NCI-H146 (cell line): ENCODE results near the gene HES4.

ENCODE experiments used
- DNase-seq: peaks from one replicate; lab custom pipeline; 2025; lab: John Stamatoyannopoulos, UW

Gene HES4

DNA sequence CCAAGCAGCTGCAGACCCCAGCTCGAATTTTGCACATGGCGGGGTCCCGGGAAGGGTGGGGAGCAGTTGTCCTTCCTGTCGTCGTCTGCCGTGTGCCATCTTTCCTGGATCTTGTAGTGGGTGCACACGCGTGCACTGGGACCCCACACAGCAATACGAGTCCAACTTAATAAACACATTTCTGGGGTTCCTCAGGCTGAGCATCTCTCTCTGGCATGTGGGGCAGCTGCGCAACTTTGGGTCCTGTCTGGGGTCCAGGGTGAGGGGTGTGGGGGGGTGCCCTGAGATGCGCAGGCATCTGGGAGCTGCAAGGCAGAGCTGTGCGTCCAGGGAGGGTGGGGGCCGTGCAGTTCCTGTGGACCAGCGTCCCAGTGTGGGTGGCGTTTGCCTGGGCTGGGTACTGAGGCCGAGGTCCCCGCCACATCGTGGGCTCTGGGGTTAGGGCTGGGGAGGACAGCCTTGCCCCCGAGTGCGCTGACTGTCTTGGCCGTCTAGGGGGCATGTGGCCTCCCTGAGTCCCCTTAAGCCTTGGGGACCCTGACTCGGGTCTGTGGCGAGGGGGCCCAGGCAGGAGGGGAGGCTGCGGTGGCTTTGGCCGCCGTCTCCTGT, 34.3 kb downstream of the HES4 start:
- no peak for DNase-seq

DNA sequence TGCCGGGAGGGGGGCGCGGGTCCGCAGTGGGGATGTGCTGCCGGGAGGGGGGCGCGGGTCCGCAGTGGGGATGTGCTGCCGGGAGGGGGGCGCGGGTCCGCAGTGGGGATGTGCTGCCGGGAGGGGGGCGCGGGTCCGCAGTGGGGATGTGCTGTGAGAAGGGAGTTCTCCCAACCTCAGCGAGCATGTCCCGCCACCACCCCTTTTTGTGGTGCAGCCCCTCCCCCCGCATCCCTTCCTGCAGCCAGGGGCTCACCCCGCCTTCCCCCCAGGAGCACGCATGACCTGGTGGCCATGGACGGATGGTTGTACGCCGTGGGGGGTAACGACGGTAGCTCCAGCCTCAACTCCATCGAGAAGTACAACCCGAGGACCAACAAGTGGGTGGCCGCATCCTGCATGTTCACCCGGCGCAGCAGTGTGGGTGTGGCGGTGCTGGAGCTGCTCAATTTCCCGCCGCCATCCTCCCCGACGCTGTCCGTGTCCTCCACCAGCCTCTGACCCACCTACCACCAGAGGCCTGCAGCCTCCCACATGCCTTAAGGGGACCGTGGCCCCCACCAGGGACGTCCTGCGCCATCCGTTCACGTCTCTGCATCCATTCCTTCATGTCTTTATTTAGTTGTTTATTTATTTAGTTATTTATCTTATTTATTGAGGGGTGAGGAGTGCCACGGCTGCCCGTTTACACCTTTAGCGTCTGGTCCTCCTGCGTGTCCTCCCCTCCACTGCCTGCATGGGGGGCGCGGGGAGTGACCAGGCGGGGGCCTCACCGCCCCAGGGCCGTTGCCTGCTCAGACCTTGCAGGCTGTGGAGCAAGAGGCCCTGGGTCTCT, 35.0 kb downstream of the HES4 start:
- no peak for DNase-seq

DNA sequence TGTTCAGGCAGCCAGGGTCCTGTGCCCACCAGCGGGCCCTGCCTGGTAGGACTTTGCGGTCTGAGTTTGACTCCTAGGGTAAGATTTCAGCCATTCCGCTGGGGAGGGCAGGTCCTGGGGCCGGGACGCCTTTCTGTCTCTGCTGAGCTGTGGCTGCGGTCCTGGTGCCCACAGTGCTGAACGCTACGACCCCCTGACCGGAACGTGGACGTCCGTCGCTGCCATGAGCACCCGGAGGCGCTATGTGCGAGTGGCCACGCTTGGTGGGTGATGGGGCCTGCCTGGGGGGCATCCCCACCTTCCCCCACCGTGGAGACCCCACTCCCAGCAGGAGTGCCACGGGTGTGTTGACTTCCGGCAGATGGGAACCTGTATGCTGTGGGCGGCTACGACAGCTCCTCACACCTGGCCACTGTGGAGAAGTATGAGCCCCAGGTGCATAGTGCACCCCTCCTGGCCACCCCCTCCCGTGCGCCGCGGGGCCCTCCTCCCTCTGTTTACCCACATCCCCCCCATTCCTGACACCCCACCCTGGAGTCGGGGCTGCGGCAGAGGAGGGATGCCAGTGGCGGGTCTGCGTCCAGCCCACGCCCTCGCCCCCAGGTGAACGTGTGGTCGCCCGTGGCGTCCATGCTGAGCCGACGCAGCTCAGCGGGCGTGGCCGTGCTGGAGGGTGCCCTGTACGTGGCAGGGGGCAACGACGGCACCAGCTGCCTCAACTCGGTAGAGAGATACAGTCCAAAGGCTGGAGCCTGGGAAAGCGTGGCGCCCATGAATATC, 36.0 kb downstream of the HES4 start:
- DNase-seq = no peak

DNA sequence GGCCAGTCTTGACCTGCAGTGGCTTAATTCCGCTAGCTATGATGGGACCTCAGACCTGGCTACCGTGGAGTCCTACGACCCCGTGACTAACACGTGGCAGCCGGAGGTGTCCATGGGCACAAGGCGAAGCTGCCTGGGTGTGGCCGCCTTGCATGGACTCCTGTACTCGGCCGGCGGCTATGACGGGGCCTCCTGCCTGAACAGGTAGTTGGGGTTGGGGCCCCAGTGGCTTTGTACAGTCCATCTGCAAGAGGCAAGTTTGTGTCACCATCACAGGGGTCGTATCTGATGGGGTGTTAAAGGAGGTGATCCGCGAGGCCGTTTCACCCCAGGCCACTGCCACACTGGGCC, 36.6 kb downstream of the HES4 start:
- no peak for DNase-seq

DNA sequence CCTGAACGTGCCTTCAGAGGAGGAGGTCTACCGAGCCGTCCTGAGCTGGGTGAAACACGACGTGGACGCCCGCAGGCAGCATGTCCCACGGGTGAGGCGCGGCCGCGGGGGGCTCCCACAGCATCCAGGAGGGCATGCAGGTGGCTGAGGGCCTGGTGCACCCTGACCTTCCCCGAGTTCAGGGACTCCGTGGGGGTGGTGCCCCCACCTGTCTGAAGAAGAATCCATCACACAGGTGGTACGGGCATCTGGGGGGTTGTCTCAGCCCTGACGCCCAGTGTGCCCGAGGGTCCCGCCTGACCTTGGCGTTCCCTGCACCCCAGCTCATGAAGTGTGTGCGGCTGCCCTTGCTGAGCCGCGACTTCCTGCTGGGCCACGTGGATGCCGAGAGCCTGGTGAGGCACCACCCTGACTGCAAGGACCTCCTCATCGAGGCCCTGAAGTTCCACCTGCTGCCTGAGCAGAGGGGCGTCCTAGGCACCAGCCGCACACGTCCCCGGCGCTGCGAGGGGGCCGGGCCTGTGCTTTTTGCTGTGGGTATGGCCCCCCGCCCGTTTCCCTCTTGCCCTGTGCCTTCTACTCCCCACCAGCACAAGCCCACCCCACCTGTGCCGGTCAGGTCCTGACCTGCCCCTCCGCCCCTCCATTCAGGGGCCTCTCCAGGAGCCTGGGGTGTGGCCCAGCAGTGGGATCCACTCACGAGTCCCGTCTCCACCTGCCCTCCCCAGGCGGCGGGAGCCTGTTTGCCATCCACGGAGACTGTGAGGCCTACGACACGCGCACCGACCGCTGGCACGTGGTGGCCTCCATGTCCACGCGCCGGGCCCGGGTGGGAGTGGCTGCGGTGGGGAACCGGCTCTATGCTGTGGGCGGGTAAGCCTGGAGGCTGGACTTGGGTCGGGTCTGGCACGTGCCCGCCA, 37.3 kb downstream of the HES4 start:
- no peak for DNase-seq

DNA sequence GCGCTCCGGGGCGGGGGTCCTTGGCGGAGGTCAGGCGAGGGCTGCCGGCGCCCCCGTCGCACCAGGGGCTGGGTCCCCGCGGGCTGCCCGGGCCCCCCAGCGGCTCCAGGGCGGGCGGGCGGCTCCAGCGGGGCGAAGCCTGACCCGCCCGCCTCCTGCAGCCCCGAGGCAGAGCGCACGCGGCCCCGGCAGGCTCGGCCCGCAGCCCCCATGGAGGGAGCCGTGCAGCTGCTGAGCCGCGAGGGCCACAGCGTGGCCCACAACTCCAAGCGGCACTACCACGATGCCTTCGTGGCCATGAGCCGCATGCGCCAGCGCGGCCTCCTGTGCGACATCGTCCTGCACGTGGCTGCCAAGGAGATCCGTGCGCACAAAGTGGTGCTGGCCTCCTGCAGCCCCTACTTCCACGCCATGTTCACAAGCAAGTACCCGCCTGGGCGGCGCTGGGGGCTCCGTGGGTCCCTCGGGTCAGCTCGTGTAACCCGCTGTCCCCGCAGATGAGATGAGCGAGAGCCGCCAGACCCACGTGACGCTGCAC, 38.7 kb downstream of the HES4 start:
- no peak for DNase-seq

DNA sequence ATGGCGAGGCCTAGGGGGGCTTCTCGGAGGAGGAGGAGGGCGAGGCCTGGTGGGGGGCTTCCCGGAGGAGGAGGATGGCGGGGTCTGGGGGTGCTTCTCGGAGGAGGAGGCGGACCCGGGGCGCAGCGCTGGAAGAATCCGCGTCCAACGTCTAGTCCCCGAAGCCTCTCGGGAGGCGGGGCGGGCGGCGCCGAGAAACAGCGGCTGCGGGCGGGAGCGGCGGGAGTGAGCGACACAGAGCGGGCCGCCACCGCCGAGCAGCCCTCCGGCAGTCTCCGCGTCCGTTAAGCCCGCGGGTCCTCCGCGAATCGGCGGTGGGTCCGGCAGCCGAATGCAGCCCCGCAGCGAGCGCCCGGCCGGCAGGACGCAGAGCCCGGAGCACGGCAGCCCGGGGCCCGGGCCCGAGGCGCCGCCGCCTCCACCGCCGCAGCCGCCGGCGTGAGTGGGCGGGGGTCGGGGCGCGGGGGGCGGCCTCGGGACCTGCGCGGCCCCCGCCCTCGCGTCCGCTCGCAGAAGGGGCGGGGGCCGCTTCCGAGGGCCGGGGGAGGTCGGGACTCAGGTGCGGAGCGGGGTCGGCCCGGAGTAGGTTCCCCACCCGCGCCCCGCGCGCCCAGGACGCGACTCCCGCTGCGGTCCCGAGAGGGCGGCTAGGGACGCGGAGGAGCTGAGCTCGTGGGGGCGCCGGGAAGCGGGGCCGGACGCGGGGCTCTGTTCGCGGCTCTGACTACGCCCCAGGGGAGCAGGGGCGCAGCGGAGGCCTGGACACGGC, 39.4 kb downstream of the HES4 start, which contains the start of gene KLHL17:
KLHL17 (plus strand) TSS at position 222 of the 769 bp plus-strand sequence; CDS start at position 332, 110 bp downstream.
- peak; percentile 47 for DNase-seq

DNA sequence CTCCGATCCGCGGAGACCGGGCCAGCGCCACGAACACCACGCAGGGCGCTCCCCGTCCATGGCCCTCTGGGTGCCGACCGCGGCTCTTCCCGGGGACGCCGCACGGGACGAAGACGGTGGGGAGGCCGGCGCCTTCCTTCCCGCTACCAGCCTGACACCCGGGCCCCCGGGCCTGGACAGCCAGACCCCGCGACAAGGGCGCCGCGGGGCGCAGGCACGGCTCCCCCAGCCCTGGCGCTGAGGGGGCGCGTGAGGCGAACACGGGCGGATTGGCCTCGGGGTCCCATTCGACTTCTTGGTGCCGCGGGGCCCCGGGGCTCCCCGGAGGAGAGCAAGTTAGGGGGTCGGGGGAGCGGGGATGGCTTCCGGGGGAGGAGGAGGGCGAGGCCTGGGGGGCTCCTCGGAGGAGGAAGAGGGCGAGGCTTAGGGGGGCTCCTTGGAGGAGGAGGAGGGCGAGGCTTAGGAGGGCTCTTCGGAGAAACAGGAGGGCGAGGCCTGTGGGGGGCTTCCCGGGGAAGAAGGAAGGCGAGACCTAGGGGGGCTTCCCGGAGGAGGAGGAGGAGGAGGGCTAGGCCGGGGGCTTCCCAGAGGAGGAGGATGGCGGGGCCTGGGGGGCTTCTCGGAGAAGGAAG, 40.0 kb downstream of the HES4 start:
- no peak for DNase-seq

DNA sequence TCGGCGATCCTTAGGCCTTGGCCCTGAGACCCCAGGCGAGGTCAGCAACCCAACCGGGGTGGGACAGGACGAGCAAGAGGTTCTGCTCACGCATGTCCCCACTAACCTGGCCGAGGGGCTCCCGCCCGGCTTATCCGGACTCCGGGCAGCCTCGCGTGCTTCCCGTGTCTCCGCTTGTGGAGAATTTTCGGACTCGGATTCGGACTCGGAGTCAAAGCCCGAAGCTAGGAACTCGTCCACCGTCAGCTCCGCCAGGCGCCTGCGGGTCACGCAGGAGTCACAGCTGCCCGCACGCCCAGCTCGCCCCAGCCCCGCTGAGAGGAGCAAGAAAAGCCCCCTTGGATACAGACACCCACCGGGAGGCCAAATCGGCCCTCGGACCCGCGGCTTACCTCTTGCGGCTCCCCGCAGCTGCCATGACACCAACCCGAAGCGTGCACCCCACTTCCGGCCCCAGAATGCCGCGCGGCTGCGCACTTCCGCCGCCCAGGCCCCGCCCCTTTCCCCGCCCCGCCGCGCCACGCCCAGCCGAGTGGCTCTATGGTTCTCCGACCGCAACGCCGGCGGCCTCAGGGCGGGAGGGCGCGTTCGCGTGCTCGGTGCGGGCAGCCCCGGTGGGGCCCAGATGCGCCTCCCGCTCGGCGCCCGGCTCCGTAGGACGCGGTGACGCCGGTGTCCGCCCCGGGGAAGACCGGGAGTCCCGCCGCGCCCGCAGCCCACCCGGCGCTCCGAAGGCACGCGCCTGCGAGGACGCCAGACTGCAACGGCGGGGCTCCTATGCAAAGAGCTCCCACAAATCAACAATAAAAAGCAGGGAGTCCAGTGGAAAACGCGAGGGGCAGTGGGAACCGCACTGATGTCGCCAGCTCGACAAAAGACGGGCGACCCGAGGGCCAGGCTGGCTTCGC, 40.8 kb downstream of the HES4 start, which contains the start of gene NOC2L:
NOC2L (minus strand) TSS at position 434 of the 908 bp plus-strand sequence; CDS start at position 418, 16 bp downstream.
- DNase-seq = peak; percentile 73

DNA sequence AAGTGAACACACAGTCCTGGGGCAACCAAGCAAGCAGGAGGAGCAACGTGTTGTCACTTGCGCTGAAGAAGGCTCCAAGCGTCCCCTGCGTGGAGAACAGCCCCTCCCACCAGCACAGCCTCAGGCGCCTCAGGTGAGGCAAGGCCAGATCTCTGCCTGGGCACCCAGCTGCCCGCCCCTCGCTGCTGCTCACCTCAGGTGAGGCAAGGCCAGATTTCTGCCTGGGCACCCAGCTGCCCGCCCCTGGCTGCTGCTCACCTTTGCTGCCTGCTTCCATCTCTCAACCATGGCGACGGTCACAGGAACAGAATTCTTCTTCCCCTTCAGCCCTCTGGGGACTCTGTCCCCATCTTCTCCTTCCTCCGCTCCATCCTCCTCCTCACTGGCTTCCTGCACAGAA, 43.3 kb downstream of the HES4 start:
- DNase-seq = no peak

DNA sequence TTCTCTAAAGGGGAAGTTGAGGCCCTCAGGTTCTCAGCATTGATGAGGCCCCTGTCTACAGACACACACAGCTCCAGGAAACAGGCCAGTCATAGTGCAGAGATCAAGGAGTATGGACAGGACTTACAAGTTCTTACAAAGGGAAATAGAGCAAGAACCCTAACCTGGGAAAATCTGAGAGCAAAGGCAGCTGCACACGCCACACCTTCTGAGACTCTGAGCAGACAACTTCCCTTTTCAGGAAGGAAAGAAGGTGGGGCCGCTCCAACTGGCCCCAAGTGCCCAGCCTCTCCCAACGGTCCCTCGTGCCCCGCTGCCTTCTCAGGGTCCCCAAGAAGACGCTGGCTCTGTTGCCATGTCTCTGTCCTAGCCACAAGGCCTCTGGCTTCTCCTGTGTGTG, 44.4 kb downstream of the HES4 start:
- DNase-seq = no peak

DNA sequence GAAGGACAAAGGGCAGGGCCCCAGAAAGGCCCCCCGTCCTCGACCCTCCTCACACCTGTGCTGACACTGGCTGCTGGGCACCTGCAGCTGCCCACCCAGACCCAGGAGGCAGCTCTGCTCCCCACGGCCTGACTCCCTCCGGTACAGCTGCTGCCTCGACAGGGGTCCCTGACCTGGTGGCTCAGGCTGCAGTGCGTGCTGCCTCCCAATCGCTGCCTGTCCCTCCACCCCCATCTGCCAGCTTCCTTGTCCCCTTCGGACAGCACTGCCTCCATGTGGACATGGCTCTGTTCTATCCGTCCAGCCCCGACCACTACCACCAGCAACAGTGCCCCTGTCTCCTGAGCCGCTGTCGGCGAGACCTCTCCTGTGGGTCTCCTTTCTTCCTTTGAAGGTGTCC, 45.0 kb downstream of the HES4 start:
- no peak for DNase-seq

DNA sequence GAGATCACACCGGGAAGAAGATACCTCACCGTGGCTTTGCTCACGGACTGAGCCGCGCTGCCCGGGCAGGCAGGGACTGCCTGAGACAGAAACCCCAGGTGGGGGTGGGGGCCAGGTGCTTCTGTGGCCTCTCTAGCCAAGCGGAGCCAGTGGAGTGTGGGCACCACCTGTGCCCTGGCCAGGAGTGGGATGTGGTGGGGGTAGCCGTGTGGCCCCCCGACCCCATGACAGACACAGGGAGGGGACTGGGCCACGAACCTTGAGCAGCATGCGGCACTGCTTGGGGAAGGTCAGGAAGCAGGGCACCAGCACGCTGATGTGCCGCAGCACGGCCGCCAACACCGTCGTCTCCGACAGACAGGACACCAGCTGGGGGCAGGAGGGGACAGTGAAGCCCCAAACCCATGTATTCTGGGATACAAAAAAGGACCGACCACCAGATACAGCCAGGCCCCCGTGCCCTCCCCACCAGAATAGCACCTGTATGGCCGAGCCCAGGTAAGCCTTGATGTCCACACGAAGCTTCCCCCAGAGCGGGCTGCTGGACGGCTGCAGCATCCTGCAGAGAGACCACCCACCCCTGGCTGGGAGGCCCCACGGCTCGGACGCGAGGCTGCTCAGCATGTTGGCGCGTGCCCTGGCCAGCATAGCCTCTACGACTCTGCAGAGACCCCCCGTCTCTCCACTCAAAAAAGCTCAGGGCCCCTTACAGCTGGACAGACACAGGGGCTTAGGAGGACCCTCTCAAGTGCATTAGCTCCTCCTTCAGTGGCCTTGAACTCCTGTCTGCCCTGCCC, 46.2 kb downstream of the HES4 start:
- DNase-seq = no peak

DNA sequence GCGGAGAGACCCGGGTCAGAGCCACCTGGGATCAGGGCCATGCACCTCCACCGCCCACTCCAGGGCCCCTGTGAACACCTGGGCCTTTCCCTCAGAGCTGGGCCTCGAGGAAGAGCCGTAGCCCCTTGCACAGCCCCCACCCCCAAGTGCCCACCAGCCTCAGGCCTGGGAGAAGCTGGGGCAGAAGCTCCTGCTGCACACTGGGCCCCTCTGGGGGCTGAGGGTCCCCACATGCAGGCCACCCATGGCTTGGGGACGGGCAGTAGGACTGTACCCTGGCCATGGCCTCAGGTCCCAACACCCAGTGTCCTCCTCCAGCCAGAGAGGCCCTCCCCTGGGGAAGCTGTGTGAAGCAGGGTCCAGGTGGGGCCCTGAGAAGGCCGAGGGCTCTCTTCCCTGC, 47.3 kb downstream of the HES4 start:
- DNase-seq = no peak

DNA sequence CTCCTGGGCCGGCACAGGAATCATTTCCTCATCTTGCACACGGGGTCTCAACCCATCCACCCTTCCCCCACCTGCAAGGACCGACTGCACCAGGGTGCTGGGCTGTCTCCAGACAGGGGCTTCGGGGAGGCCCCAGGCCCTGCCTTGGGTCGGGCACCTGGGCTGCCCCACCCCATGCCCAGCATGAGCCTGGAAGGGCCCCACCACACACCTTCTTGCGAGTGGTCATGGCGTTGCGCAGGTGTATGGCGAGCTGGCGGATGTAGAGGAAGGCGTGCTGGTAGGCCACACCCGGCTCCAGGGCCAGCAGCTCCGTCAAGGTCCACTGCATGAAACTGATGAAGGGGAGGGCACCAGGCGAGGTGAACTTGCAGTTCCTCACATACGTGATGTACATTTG, 47.7 kb downstream of the HES4 start:
- no peak for DNase-seq

DNA sequence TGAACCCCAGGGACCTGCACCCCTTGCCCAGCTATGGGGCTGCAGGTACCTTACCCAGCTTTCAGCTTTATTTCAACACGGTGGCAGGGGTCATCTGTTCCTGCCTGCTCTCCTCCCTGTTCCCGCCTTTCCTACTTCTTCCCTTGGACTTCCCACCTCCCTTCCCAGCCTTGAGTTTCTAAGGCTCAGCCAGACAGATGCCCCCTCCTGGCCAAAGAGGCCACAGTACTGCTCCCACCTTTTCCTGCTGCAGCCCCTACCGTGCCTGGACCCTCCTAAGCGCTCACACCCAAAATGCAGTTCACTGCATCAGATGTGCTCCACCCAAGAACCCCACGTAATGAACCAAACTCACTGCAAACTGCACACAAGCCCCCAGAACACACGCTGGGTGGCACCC, 48.5 kb downstream of the HES4 start:
- DNase-seq = no peak

DNA sequence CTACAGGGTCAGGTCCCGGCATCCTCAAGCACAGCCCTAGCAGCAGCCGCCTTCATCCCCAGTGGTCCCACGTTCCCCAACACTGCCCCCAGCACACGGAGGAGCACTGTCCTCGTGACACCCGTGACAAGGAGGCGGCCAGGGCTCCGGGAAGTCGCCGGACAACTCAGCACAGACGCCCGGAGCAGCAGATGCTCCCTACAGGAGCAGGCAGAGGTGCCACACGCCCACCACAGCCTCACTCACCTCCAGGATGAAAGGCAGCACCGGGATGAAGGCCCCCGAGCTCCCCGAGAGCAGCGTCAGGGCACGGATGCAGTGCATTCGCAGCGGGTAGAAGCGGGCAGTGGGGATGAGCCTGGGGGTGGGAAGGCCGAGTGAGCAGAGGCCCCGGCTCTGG, 49.0 kb downstream of the HES4 start:
- DNase-seq = no peak

DNA sequence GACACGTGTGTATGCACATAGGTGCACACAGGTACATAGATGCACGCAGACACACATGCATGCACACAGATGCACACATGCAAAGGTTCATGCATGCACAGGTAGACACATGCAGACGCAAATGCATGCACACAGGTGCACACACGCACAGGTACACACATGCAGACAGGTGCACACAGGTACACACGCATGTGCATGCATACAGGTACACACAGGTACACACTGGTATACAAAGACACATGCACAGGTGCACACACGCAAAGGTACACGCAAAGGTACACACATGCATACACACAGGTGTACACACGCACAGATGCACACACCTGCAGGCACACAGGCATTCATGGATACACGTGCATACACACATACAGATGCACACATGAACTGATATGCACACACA, 49.6 kb downstream of the HES4 start:
- no peak for DNase-seq
